ENCODE data around the gene ZC3H7B. TPM values are rescaled to one million over a fixed set of nuclear protein-coding genes. Genes with fewer than 3 reads are reported as not detected.

Gene ZC3H7B
- total and polyA plus RNA-seq, 3 experiments from 2014 or later, result 1.5 to 59.9 (median 58.9) TPM

- DNase-seq, result no peak
- Histone ChIP-seq H3K27me3 (ENCODE audit: insufficient read depth, low read length, poor library complexity, severe bottlenecking) (no peaks in the 10 kb centered on the region), H3K4me3 (ENCODE audit: low read length) (no peak overlapping the region), H3K27ac (ENCODE audit: low read depth, low read length) (no peak overlapping the region), H3K36me3 (ENCODE audit: insufficient read depth, low read length) (peaks cover 37% of the 10 kb centered on the region), H3K9me3 (ENCODE audit: low read length) (no peaks in the 10 kb centered on the region), H3K4me1 (ENCODE audit: insufficient read depth, low read length) (no peaks in the 10 kb centered on the region)
- ChIA-PET POLR2A (no interaction called here), CTCF (no interaction called here)
- no peaks in the 10 kb centered on the region for H3K27me3 Mint-ChIP-seq
- H3K4me1 Mint-ChIP-seq, result peaks cover 0 to 2% (median 2%) of the 10 kb centered on the region in 3 donors
- no peaks in the 10 kb centered on the region for H3K9me3 Mint-ChIP-seq
- no peak overlapping the region for H3K4me3 Mint-ChIP-seq
- H3K27ac Mint-ChIP-seq, result no peak overlapping the region
- H3K36me3 Mint-ChIP-seq, result peaks cover 11 to 83% (median 16%) of the 10 kb centered on the region in 3 donors
These were observed 23.6 kb downstream of the ZC3H7B start for GRCh38 chr22:41324821-41325528.

- POLR2A ChIA-PET, result no interaction called here
- Mint-ChIP-seq H3K27ac (peak overlapping the region in 1 of 8 donors; percentile 84), H3K4me1 (no peaks in the 10 kb centered on the region), H3K4me3 (no peak overlapping the region), H3K36me3 (peaks cover 11 to 85% (median 14%) of the 10 kb centered on the region in 3 donors), H3K27me3 (no peaks in the 10 kb centered on the region), H3K9me3 (no peaks in the 10 kb centered on the region)
- H3K4me1 ChIP-seq (ENCODE audit: insufficient read depth, low read length), result no peaks in the 10 kb centered on the region
- no peak overlapping the region for H3K4me3 ChIP-seq (ENCODE audit: low read length)
- no peaks in the 10 kb centered on the region for H3K9me3 ChIP-seq (ENCODE audit: low read length)
- peaks cover 42% of the 10 kb centered on the region for H3K36me3 ChIP-seq (ENCODE audit: insufficient read depth, low read length)
- no peak for DNase-seq
- CTCF ChIA-PET, result no interaction called here
- no peak overlapping the region for H3K27ac ChIP-seq (ENCODE audit: low read depth, low read length)
- no peaks in the 10 kb centered on the region for H3K27me3 ChIP-seq (ENCODE audit: insufficient read depth, low read length, poor library complexity, severe bottlenecking)
These were observed 25.8 kb downstream of the ZC3H7B start for GRCh38 chr22:41327124-41327523.

GRCh38 chr22:41330169-41330568 lies 28.8 kb downstream of the ZC3H7B start:
- Mint-ChIP-seq H3K4me3 (no peak overlapping the region), H3K4me1 (no peaks in the 10 kb centered on the region), H3K27me3 (no peaks in the 10 kb centered on the region), H3K27ac (peak overlapping the region in 1 of 8 donors; percentile 32), H3K36me3 (peaks cover 4 to 85% (median 10%) of the 10 kb centered on the region in 3 donors), H3K9me3 (no peaks in the 10 kb centered on the region)
- H3K4me1 ChIP-seq (ENCODE audit: insufficient read depth, low read length), result no peaks in the 10 kb centered on the region
- H3K36me3 ChIP-seq (ENCODE audit: insufficient read depth, low read length), result peaks cover 32% of the 10 kb centered on the region
- no peaks in the 10 kb centered on the region for H3K9me3 ChIP-seq (ENCODE audit: low read length)
- DNase-seq, result no peak
- no peak overlapping the region for H3K4me3 ChIP-seq (ENCODE audit: low read length)
- ChIA-PET CTCF (no interaction called here), POLR2A (no interaction called here)
- no peak overlapping the region for H3K27ac ChIP-seq (ENCODE audit: low read depth, low read length)
- no peaks in the 10 kb centered on the region for H3K27me3 ChIP-seq (ENCODE audit: insufficient read depth, low read length, poor library complexity, severe bottlenecking)

- Histone ChIP-seq H3K36me3 (ENCODE audit: insufficient read depth, low read length) (peaks cover 31% of the 10 kb centered on the region), H3K4me3 (ENCODE audit: low read length) (no peak overlapping the region)
- CTCF ChIA-PET, result interaction anchor here (0.6 kb wide), 1 partner anchor 337 kb away, joined by 4 read pairs; no protein-coding TSS in a partner anchor
These were observed 31.1 kb downstream of the ZC3H7B start for GRCh38 chr22:41332217-41332939.

GRCh38 chr22:41333806-41334205 lies 32.5 kb downstream of the ZC3H7B start:
- ChIA-PET CTCF (interaction anchor here (1.3 kb wide), 1 partner anchor 32 kb away, joined by 5 read pairs; the partner anchor contains the start of gene ZC3H7B), POLR2A (no interaction called here)
- peak overlapping the region in 4 of 8 donors; percentile 3 to 76 (median 24) for H3K27ac Mint-ChIP-seq
- no peaks in the 10 kb centered on the region for H3K27me3 Mint-ChIP-seq
- no peak overlapping the region for H3K4me3 Mint-ChIP-seq
- no peaks in the 10 kb centered on the region for H3K9me3 Mint-ChIP-seq
- DNase-seq, result no peak
- Histone ChIP-seq H3K27me3 (ENCODE audit: insufficient read depth, low read length, poor library complexity, severe bottlenecking) (no peaks in the 10 kb centered on the region), H3K4me3 (ENCODE audit: low read length) (no peak overlapping the region), H3K27ac (ENCODE audit: low read depth, low read length) (no peak overlapping the region), H3K9me3 (ENCODE audit: low read length) (no peaks in the 10 kb centered on the region), H3K36me3 (ENCODE audit: insufficient read depth, low read length) (peaks cover 23% of the 10 kb centered on the region), H3K4me1 (ENCODE audit: insufficient read depth, low read length) (no peaks in the 10 kb centered on the region)
- peaks cover 0 to 4% (median 3%) of the 10 kb centered on the region in 3 donors for H3K4me1 Mint-ChIP-seq
- peaks cover 0 to 66% (median 7%) of the 10 kb centered on the region in 3 donors for H3K36me3 Mint-ChIP-seq

More at GRCh38 chr22:41332217-41332939, 31.1 kb downstream of the ZC3H7B start:
- H3K27ac Mint-ChIP-seq, result peak overlapping the region in 1 of 8 donors; percentile 68
- POLR2A ChIA-PET, result no interaction called here
- Histone ChIP-seq H3K27ac (ENCODE audit: low read depth, low read length) (no peak overlapping the region), H3K27me3 (ENCODE audit: insufficient read depth, low read length, poor library complexity, severe bottlenecking) (no peaks in the 10 kb centered on the region), H3K4me1 (ENCODE audit: insufficient read depth, low read length) (no peaks in the 10 kb centered on the region), H3K9me3 (ENCODE audit: low read length) (no peaks in the 10 kb centered on the region)
- H3K9me3 Mint-ChIP-seq, result no peaks in the 10 kb centered on the region
- peaks cover 0 to 73% (median 7%) of the 10 kb centered on the region in 3 donors for H3K36me3 Mint-ChIP-seq
- no peaks in the 10 kb centered on the region for H3K27me3 Mint-ChIP-seq
- H3K4me3 Mint-ChIP-seq, result no peak overlapping the region
- peaks cover 0 to 4% (median 3%) of the 10 kb centered on the region in 3 donors for H3K4me1 Mint-ChIP-seq
- DNase-seq, result no peak

- no peaks in the 10 kb centered on the region for H3K4me1 ChIP-seq (ENCODE audit: insufficient read depth, low read length)
- H3K9me3 ChIP-seq (ENCODE audit: low read length), result no peaks in the 10 kb centered on the region
- Mint-ChIP-seq H3K36me3 (peaks cover 0 to 67% (median 7%) of the 10 kb centered on the region in 3 donors), H3K9me3 (no peaks in the 10 kb centered on the region), H3K4me3 (no peak overlapping the region), H3K27ac (no peak overlapping the region), H3K4me1 (peaks cover 0 to 4% (median 3%) of the 10 kb centered on the region in 3 donors), H3K27me3 (no peaks in the 10 kb centered on the region)
- H3K27me3 ChIP-seq (ENCODE audit: insufficient read depth, low read length, poor library complexity, severe bottlenecking), result no peaks in the 10 kb centered on the region
- CTCF ChIA-PET, result interaction anchor here (1.3 kb wide), 1 partner anchor 33 kb away, joined by 5 read pairs; the partner anchor contains the start of gene ZC3H7B
- H3K27ac ChIP-seq (ENCODE audit: low read depth, low read length), result no peak overlapping the region
- no peak for DNase-seq
- H3K4me3 ChIP-seq (ENCODE audit: low read length), result no peak overlapping the region
- H3K36me3 ChIP-seq (ENCODE audit: insufficient read depth, low read length), result peaks cover 23% of the 10 kb centered on the region
- POLR2A ChIA-PET, result no interaction called here
These were observed 32.9 kb downstream of the ZC3H7B start for GRCh38 chr22:41334215-41334614.

- no peak overlapping the region for H3K4me3 Mint-ChIP-seq
- ChIA-PET CTCF (no interaction called here), POLR2A (no interaction called here)
- no peaks in the 10 kb centered on the region for H3K27me3 Mint-ChIP-seq
- DNase-seq, result no peak
- H3K36me3 ChIP-seq (ENCODE audit: insufficient read depth, low read length), result peaks cover 21% of the 10 kb centered on the region
- peaks cover 0 to 4% (median 3%) of the 10 kb centered on the region in 3 donors for H3K4me1 Mint-ChIP-seq
- no peak overlapping the region for H3K4me3 ChIP-seq (ENCODE audit: low read length)
- H3K4me1 ChIP-seq (ENCODE audit: insufficient read depth, low read length), result no peaks in the 10 kb centered on the region
- no peaks in the 10 kb centered on the region for H3K27me3 ChIP-seq (ENCODE audit: insufficient read depth, low read length, poor library complexity, severe bottlenecking)
- H3K27ac ChIP-seq (ENCODE audit: low read depth, low read length), result no peak overlapping the region
- no peaks in the 10 kb centered on the region for H3K9me3 Mint-ChIP-seq
- peaks cover 0 to 67% (median 7%) of the 10 kb centered on the region in 3 donors for H3K36me3 Mint-ChIP-seq
- H3K9me3 ChIP-seq (ENCODE audit: low read length), result no peaks in the 10 kb centered on the region
- H3K27ac Mint-ChIP-seq, result peak overlapping the region in 3 of 8 donors; percentile 61 to 83 (median 63)
These were observed 33.8 kb downstream of the ZC3H7B start for GRCh38 chr22:41334951-41335635.
